ENCODE results near the gene KCNMB1.

KCNMB1 gene

GRCh38 chr5:170365011-170365410 is 24.2 kb downstream of the KCNMB1 start:
- no peaks in the 10 kb centered on the region for H4K20me1 ChIP-seq (ENCODE audit: insufficient read depth, low read length)
- no peaks in the 10 kb centered on the region for H3K9me2 ChIP-seq (replicated peaks; ENCODE audit: insufficient read depth, low read length)
- no peak overlapping the region for H3K4me3 ChIP-seq (ENCODE audit: low read length)
- no peak overlapping the region for H3K27ac ChIP-seq (ENCODE audit: low read length)
- H3K4me2 ChIP-seq (ENCODE audit: low read depth, low read length) = no peak overlapping the region
- no peaks in the 10 kb centered on the region for H3K36me3 ChIP-seq (replicated peaks; ENCODE audit: insufficient read depth, low read length)
- no peak overlapping the region for H3K9ac ChIP-seq (ENCODE audit: low read length)
- H3K4me1 ChIP-seq (ENCODE audit: low read length) = no peaks in the 10 kb centered on the region
- no peak overlapping the region for H2AFZ ChIP-seq (ENCODE audit: low read length)
- H3K27me3 ChIP-seq (replicated peaks; ENCODE audit: insufficient read depth, low read length) = no peaks in the 10 kb centered on the region
- H3F3A ChIP-seq (ENCODE audit: insufficient read depth, low read length) = no peaks in the 10 kb centered on the region
- TF ChIP-seq, protein P1, sequence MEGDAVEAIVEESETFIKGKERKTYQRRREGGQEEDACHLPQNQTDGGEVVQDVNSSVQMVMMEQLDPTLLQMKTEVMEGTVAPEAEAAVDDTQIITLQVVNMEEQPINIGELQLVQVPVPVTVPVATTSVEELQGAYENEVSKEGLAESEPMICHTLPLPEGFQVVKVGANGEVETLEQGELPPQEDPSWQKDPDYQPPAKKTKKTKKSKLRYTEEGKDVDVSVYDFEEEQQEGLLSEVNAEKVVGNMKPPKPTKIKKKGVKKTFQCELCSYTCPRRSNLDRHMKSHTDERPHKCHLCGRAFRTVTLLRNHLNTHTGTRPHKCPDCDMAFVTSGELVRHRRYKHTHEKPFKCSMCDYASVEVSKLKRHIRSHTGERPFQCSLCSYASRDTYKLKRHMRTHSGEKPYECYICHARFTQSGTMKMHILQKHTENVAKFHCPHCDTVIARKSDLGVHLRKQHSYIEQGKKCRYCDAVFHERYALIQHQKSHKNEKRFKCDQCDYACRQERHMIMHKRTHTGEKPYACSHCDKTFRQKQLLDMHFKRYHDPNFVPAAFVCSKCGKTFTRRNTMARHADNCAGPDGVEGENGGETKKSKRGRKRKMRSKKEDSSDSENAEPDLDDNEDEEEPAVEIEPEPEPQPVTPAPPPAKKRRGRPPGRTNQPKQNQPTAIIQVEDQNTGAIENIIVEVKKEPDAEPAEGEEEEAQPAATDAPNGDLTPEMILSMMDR (IDR thresholded peaks at IDR 0.05; ENCODE audit: low read length) = no peak
- no peak for TF ChIP-seq EZH2 (optimal IDR thresholded peaks at IDR 0.05; ENCODE audit: low read depth, low read length)
- no peak for TF ChIP-seq EZH2phosphoT487 (IDR thresholded peaks at IDR 0.05; ENCODE audit: low read length)
- no peak for DNase-seq
- H3K9me3 ChIP-seq (replicated peaks; ENCODE audit: insufficient read depth, low read length) = no peaks in the 10 kb centered on the region
- H3K79me2 ChIP-seq (ENCODE audit: low read length) = no peaks in the 10 kb centered on the region

DNA sequence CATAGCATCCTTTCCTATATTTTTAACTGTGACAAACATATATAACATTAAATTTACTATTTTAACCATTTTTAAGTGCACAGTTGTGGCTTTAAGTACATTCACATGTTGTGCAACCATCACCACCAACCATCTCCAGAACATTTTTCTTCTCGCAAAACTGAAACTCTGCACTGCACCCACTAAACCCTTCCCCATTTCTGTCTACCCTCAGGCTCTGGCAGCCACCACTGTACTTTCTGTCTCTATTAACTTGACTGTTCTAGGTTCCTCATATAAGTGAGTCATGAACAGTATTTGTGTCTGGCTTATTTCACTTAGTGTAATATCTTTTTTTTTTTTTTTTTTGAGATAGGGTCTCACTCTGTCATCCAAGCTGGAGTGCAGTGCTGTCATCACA is 25.5 kb downstream of the KCNMB1 start:
- no peaks in the 10 kb centered on the region for H3K27me3 ChIP-seq (replicated peaks; ENCODE audit: insufficient read depth, low read length)
- no peak overlapping the region for H3K9ac ChIP-seq (ENCODE audit: low read length)
- no peak overlapping the region for H3K4me2 ChIP-seq (ENCODE audit: low read depth, low read length)
- no peaks in the 10 kb centered on the region for H4K20me1 ChIP-seq (ENCODE audit: insufficient read depth, low read length)
- H3K9me2 ChIP-seq (replicated peaks; ENCODE audit: insufficient read depth, low read length) = no peaks in the 10 kb centered on the region
- H3F3A ChIP-seq (ENCODE audit: insufficient read depth, low read length) = no peaks in the 10 kb centered on the region
- H3K4me3 ChIP-seq (ENCODE audit: low read length) = no peak overlapping the region
- no peak for DNase-seq
- no peaks in the 10 kb centered on the region for H3K36me3 ChIP-seq (replicated peaks; ENCODE audit: insufficient read depth, low read length)
- no peak overlapping the region for H3K27ac ChIP-seq (ENCODE audit: low read length)
- no peaks in the 10 kb centered on the region for H3K9me3 ChIP-seq (replicated peaks; ENCODE audit: insufficient read depth, low read length)
- H3K79me2 ChIP-seq (ENCODE audit: low read length) = no peaks in the 10 kb centered on the region
- no peak for TF ChIP-seq EZH2phosphoT487 (IDR thresholded peaks at IDR 0.05; ENCODE audit: low read length)
- TF ChIP-seq, protein P1 (IDR thresholded peaks at IDR 0.05; ENCODE audit: low read length) = no peak
- H2AFZ ChIP-seq (ENCODE audit: low read length) = no peak overlapping the region
- H3K4me1 ChIP-seq (ENCODE audit: low read length) = no peaks in the 10 kb centered on the region

DNA sequence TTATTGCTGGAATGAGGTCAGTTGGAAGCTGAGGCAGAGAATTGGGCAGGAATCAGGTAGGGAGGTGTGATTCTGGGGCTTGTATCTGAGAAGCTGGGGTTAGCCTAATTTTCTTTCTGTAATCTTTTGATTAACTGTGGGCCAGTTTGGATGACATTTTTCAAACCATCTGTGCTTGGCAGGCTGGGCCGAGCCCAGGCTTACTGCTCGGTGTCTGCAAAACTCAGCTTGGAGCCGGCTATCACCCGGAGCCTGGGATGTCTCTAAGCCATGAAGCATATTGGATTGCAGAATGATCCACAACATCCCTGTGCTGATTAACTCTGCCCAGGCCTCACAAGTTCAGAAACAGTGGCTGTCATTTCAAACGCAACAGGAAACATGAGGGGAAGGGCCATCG is 26.5 kb downstream of the KCNMB1 start:
- H3K9me2 ChIP-seq (replicated peaks; ENCODE audit: insufficient read depth, low read length) = no peaks in the 10 kb centered on the region
- no peak overlapping the region for H3K27ac ChIP-seq (ENCODE audit: low read length)
- H4K20me1 ChIP-seq (ENCODE audit: insufficient read depth, low read length) = no peaks in the 10 kb centered on the region
- H3K9me3 ChIP-seq (replicated peaks; ENCODE audit: insufficient read depth, low read length) = no peaks in the 10 kb centered on the region
- H3K27me3 ChIP-seq (replicated peaks; ENCODE audit: insufficient read depth, low read length) = no peaks in the 10 kb centered on the region
- no peak overlapping the region for H2AFZ ChIP-seq (ENCODE audit: low read length)
- no peaks in the 10 kb centered on the region for H3F3A ChIP-seq (ENCODE audit: insufficient read depth, low read length)
- H3K36me3 ChIP-seq (replicated peaks; ENCODE audit: insufficient read depth, low read length) = no peaks in the 10 kb centered on the region
- no peaks in the 10 kb centered on the region for H3K79me2 ChIP-seq (ENCODE audit: low read length)
- TF ChIP-seq EZH2 (optimal IDR thresholded peaks at IDR 0.05; ENCODE audit: low read depth, low read length) = no peak
- no peaks in the 10 kb centered on the region for H3K4me1 ChIP-seq (ENCODE audit: low read length)
- H3K9ac ChIP-seq (ENCODE audit: low read length) = no peak overlapping the region
- H3K4me2 ChIP-seq (ENCODE audit: low read depth, low read length) = no peak overlapping the region
- DNase-seq = no peak
- no peak overlapping the region for H3K4me3 ChIP-seq (ENCODE audit: low read length)

DNA sequence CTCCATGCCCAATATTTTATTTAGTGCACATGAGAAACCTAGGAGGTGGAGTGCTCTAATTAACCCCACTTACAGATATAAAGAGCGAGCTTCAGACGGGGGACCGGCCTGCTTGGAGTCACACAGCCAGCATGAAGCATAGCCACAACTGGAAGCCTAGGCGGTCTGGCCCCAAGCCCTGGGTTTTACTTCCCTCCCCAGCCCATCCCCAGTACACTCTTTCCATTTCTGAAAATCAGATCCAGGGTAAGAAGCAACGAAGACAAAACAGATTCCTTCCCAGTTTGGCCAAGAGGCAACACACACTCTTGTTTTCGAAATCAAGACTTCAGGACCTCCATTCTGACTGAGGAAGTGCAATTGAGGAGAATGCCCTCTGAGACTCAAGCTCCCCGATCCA is 27.1 kb downstream of the KCNMB1 start:
- Histone ChIP-seq H3K9me3 (replicated peaks; ENCODE audit: insufficient read depth, low read length) (no peaks in the 10 kb centered on the region), H3K4me2 (ENCODE audit: low read depth, low read length) (no peak overlapping the region), H3K36me3 (replicated peaks; ENCODE audit: insufficient read depth, low read length) (no peaks in the 10 kb centered on the region), H3K4me3 (ENCODE audit: low read length) (no peak overlapping the region), H2AFZ (ENCODE audit: low read length) (no peak overlapping the region), H3K27ac (ENCODE audit: low read length) (no peak overlapping the region), H3K79me2 (ENCODE audit: low read length) (no peaks in the 10 kb centered on the region), H3K9ac (ENCODE audit: low read length) (no peak overlapping the region), H3K4me1 (ENCODE audit: low read length) (no peaks in the 10 kb centered on the region), H3K9me2 (replicated peaks; ENCODE audit: insufficient read depth, low read length) (no peaks in the 10 kb centered on the region), H3K27me3 (replicated peaks; ENCODE audit: insufficient read depth, low read length) (no peaks in the 10 kb centered on the region), H3F3A (ENCODE audit: insufficient read depth, low read length) (no peaks in the 10 kb centered on the region), H4K20me1 (ENCODE audit: insufficient read depth, low read length) (no peaks in the 10 kb centered on the region)
- DNase-seq = no peak
- TF ChIP-seq, protein P1 (IDR thresholded peaks at IDR 0.05; ENCODE audit: low read length) = no peak
- TF ChIP-seq EZH2phosphoT487 (IDR thresholded peaks at IDR 0.05; ENCODE audit: low read length) = no peak
- TF ChIP-seq EZH2 (optimal IDR thresholded peaks at IDR 0.05; ENCODE audit: low read depth, low read length) = no peak

Measured in MM.1S (cell line).